Measurements from ENCODE around the gene KIAA0930.
"Not testable (repeated sequence)": the region's sequence is repeated elsewhere in the genome, so short reads cannot be mapped to it uniquely, and the experiment has no call there.

KIAA0930 gene

GRCh38 chr22:45262195-45262930 is 21.7 kb upstream of the KIAA0930 start:
- TF ChIP-seq CTCF (IDR thresholded peaks at IDR 0.05; ENCODE audit: borderline replicate concordance, insufficient read depth, low read depth, low read length), result no peak
- peak overlapping the region; percentile 28 for H3K4me3 ChIP-seq (ENCODE audit: low read depth, low read length)

- H3K4me3 ChIP-seq (ENCODE audit: low read depth, low read length), result no peak overlapping the region
- no peak for TF ChIP-seq CTCF (IDR thresholded peaks at IDR 0.05; ENCODE audit: borderline replicate concordance, insufficient read depth, low read depth, low read length)
These were observed 20.9 kb upstream of the KIAA0930 start for GRCh38 chr22:45261407-45262088.

GRCh38 chr22:45260395-45260759 is 19.7 kb upstream of the KIAA0930 start:
- not testable (repeated sequence) for H3K4me3 ChIP-seq (ENCODE audit: low read depth, low read length)

- TF ChIP-seq CTCF (IDR thresholded peaks at IDR 0.05; ENCODE audit: borderline replicate concordance, insufficient read depth, low read depth, low read length), result no peak
These were observed 19.2 kb upstream of the KIAA0930 start for GRCh38 chr22:45259754-45260394.

GRCh38 chr22:45257941-45258340 is 17.2 kb upstream of the KIAA0930 start:
- H3K4me3 ChIP-seq (ENCODE audit: low read depth, low read length), result not testable (repeated sequence)

More at GRCh38 chr22:45259754-45260394, 19.2 kb upstream of the KIAA0930 start:
- no peak overlapping the region for H3K4me3 ChIP-seq (ENCODE audit: low read depth, low read length)

- H3K4me3 ChIP-seq (ENCODE audit: low read depth, low read length), result no peak overlapping the region
- TF ChIP-seq CTCF (IDR thresholded peaks at IDR 0.05; ENCODE audit: borderline replicate concordance, insufficient read depth, low read depth, low read length), result no peak
These were observed 14.1 kb upstream of the KIAA0930 start for GRCh38 chr22:45254789-45255278.

- no peak overlapping the region for H3K4me3 ChIP-seq (ENCODE audit: low read depth, low read length)
- no peak for TF ChIP-seq CTCF (IDR thresholded peaks at IDR 0.05; ENCODE audit: borderline replicate concordance, insufficient read depth, low read depth, low read length)
These were observed 13.7 kb upstream of the KIAA0930 start for GRCh38 chr22:45254388-45254787.

Measured in GM12875 (cell line).